ENCODE results near the gene OR7C1.
"Not testable (repeated sequence)": the region's sequence is repeated elsewhere in the genome, so short reads cannot be mapped to it uniquely, and the experiment has no call there.

The OR7C1 gene

GRCh38 chr19:14784730-14785101 lies 50.3 kb downstream of the OR7C1 start:
- DNase-seq (ENCODE audit: low spot score), result peak; percentile 52

GRCh38 chr19:14783410-14783998 lies 51.5 kb downstream of the OR7C1 start:
- not testable (repeated sequence) for DNase-seq (ENCODE audit: low spot score)

- DNase-seq (ENCODE audit: low spot score), result no peak
Observed at GRCh38 chr19:14782626-14783409, 52.2 kb downstream of the OR7C1 start.

GRCh38 chr19:14781713-14782536 lies 53.1 kb downstream of the OR7C1 start:
- DNase-seq (ENCODE audit: low spot score), result not testable (repeated sequence)

- not testable (repeated sequence) for DNase-seq (ENCODE audit: low spot score)
Observed at GRCh38 chr19:14780622-14781225, 54.3 kb downstream of the OR7C1 start.

GRCh38 chr19:14779151-14779550 lies 55.8 kb downstream of the OR7C1 start:
- DNase-seq (ENCODE audit: low spot score), result no peak

GRCh38 chr19:14778110-14778845 lies 56.7 kb downstream of the OR7C1 start, which contains the start of gene ADGRE2:
Gene ADGRE2 (minus strand): TSS chr19:14778560. CDS start chr19:14776756, 1,804 bp downstream.
- not testable (repeated sequence) for DNase-seq (ENCODE audit: low spot score)

GRCh38 chr19:14777645-14778044 lies 57.3 kb downstream of the OR7C1 start:
- not testable (repeated sequence) for DNase-seq (ENCODE audit: low spot score)

GRCh38 chr19:14775869-14776586 lies 59.0 kb downstream of the OR7C1 start:
- no peak for DNase-seq (ENCODE audit: low spot score)

- not testable (repeated sequence) for DNase-seq (ENCODE audit: low spot score)
Observed at GRCh38 chr19:14775326-14775725, 59.7 kb downstream of the OR7C1 start.

GRCh38 chr19:14774373-14774772 lies 60.6 kb downstream of the OR7C1 start:
- no peak for DNase-seq (ENCODE audit: low spot score)

GRCh38 chr19:14773722-14774121 lies 61.3 kb downstream of the OR7C1 start:
- DNase-seq (ENCODE audit: low spot score), result not testable (repeated sequence)

GRCh38 chr19:14772995-14773394 lies 62.0 kb downstream of the OR7C1 start:
- DNase-seq (ENCODE audit: low spot score), result no peak

GRCh38 chr19:14772467-14772866 lies 62.5 kb downstream of the OR7C1 start:
- DNase-seq (ENCODE audit: low spot score), result no peak

- DNase-seq (ENCODE audit: low spot score), result no peak
Observed at GRCh38 chr19:14770944-14771839, 63.8 kb downstream of the OR7C1 start.

- DNase-seq (ENCODE audit: low spot score), result no peak
Observed at GRCh38 chr19:14770136-14770535, 64.8 kb downstream of the OR7C1 start.

- DNase-seq (ENCODE audit: low spot score), result no peak
Observed at GRCh38 chr19:14769201-14769600, 65.8 kb downstream of the OR7C1 start.

- no peak for DNase-seq (ENCODE audit: low spot score)
Observed at GRCh38 chr19:14768001-14768400, 67.0 kb downstream of the OR7C1 start.

GRCh38 chr19:14767466-14767971 lies 67.5 kb downstream of the OR7C1 start:
- no peak for DNase-seq (ENCODE audit: low spot score)

- DNase-seq (ENCODE audit: low spot score), result not testable (repeated sequence)
Observed at GRCh38 chr19:14765841-14766240, 69.1 kb downstream of the OR7C1 start.

Data from kidney tubule cell (primary cell).